ENCODE data around the gene SLC35B3.

- no peak for TF ChIP-seq CTCF (IDR thresholded peaks at IDR 0.05)
- TF ChIP-seq POLR2A (IDR thresholded peaks at IDR 0.05) = no peak
These were observed 462 bp upstream of the SLC35B3 start for GRCh38 chr6:8435845-8436168.

Data from body of pancreas (tissue), 4 donors.